T-helper 1 cell (primary cell): ENCODE data around the gene RND2.
A peak's percentile ranks its signal among the peaks of the same experiment; 100 is the strongest.

Experiments used
- DNase-seq, 5 donors: peaks; one replicate each; pipeline ENCODE4 v3.0.0-alpha.2; 2012 to 2020

RND2 gene

GRCh38 chr17:43006639-43007551 is 18.1 kb upstream of the RND2 start, which contains the start of gene IFI35:
Gene IFI35, plus strand, starts transcription at chr17:43006784. Its CDS starts 164 bp downstream, at chr17:43006948.
- peak; percentile 63 to 90 (median 74) for DNase-seq

GRCh38 chr17:43010667-43011308 is 14.2 kb upstream of the RND2 start:
- no peak for DNase-seq

- DNase-seq = no peak
Observed at GRCh38 chr17:43011728-43012472, 13.1 kb upstream of the RND2 start.

- DNase-seq = no peak
Observed at GRCh38 chr17:43013296-43013695, 11.7 kb upstream of the RND2 start.

- no peak for DNase-seq
Observed at GRCh38 chr17:43014020-43014648, 10.9 kb upstream of the RND2 start.

GRCh38 chr17:43014649-43015542 is 10.1 kb upstream of the RND2 start:
- no peak for DNase-seq

GRCh38 chr17:43015579-43015978 is 9.5 kb upstream of the RND2 start:
- DNase-seq = no peak

- DNase-seq = no peak
Observed at GRCh38 chr17:43016216-43016615, 8.8 kb upstream of the RND2 start.

GRCh38 chr17:43018008-43018853 is 6.8 kb upstream of the RND2 start:
- peak in 3 of 5 donors; percentile 17 to 57 (median 37) for DNase-seq

- no peak for DNase-seq
Observed at GRCh38 chr17:43018932-43019331, 6.1 kb upstream of the RND2 start.

- no peak for DNase-seq
Observed at GRCh38 chr17:43019418-43019817, 5.6 kb upstream of the RND2 start.

- no peak for DNase-seq
Observed at GRCh38 chr17:43020030-43020621, 4.9 kb upstream of the RND2 start.

GRCh38 chr17:43020789-43021740 is 4.0 kb upstream of the RND2 start:
- DNase-seq = peak in 2 of 5 donors; percentile 22 to 30

- DNase-seq = peak; percentile 38 to 66 (median 59)
Observed at GRCh38 chr17:43021741-43022512, 3.1 kb upstream of the RND2 start, which contains the start of gene VAT1. Gene VAT1, minus strand, starts transcription at chr17:43022385. Its CDS starts 63 bp downstream, at chr17:43022322.

GRCh38 chr17:43025290-43025657 is 243 bp downstream of the RND2 start:
- DNase-seq = no peak

- no peak for DNase-seq
Observed at GRCh38 chr17:43025766-43026537, 921 bp downstream of the RND2 start.

GRCh38 chr17:43026595-43026994 is 1.6 kb downstream of the RND2 start:
- no peak for DNase-seq
